GM18505 (cell line): ENCODE measurements around the gene CGNL1.

Experiments used
- ATAC-seq: cut with Tn5 transposase; IDR thresholded peaks from one replicate; pipeline ENCODE4 v1.9.1; 2021; ENCODE audit not compliant: unreplicated experiment
- POLR2A ChIP-seq: IDR thresholded peaks from 4 replicates; pipeline ENCODE4 v1.6.1; 2011; ENCODE audit warnings: borderline replicate concordance; ENCODE audit not compliant: insufficient read depth, insufficient read length; ENCODE audit errors: extremely low read depth

The CGNL1 gene

DNA sequence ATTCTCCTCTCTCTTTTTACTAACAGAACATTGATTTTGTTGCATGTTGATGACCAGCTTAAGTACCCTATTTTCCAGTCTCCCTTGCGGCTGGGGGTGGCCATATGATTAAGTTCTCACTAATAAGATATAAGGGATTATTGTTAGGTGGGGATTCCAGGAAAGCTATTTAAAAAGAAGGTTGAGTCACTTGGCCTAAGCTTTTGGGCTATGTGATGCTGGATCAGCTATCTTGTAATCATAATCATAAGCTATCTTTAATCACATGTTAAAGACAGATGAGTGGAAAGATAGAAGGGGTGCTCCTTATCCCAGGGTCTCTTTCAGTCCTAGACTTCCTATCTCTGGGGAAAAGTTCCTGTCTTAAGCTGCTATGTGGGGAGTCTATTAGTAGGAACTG lies 59.9 kb downstream of the CGNL1 start:
- TF ChIP-seq POLR2A = no peak
- no peak for ATAC-seq

DNA sequence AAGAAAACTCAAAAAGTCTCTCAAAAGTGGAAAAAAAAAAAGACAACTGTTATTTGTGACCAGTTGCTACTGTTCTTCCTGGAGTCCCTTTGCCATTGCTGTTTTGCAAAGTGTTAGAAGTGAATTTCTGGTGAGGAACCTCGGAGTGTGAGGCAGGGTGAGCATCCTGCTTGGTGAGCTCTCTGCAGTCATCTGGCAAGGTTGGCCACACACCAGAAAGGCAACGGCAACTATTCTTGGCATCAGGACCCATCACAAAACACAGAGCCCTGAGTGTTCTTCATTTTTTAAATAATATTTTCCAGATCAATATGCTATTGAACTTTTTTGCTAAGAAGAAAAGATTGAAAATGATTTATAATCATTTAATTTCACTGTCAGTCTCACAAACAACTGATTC lies 60.7 kb downstream of the CGNL1 start:
- ATAC-seq = no peak
- TF ChIP-seq POLR2A = no peak

DNA sequence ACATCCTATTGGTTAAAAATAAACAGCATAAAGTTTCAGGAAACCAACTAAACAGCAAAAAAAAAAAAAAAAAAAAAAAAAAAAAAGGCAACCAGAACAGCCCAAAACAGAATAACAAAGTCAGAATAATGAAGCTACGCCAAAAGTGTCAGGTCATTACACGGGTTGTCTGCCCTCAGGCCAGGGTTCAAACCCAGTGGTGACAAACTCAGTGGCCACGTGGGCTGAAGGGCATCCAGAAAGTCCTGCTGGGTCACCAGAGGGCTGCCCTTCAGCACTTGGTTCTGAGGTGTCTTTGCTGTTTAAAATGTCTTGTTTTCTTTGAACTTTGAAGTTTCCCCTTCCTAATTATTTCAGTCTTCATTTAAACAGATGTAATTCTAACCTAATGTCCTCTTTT lies 61.3 kb downstream of the CGNL1 start:
- no peak for ATAC-seq
- TF ChIP-seq POLR2A = no peak

DNA sequence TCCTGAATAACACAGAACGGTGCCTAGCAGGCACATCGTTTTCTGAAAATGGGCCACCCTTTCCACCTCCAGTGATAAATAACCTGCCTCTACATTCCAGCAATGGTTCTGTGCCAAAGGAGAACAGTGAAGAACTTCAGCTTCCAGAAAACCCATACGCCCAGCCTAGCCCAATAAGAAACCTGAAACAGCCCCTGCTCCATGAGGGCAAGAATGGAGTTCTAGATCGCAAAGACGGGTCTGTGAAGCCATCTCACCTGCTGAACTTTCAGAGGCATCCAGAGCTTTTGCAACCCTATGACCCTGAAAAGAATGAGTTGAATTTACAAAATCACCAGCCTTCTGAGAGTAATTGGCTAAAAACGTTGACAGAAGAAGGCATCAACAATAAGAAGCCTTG lies 61.9 kb downstream of the CGNL1 start:
- no peak for ATAC-seq
- no peak for TF ChIP-seq POLR2A

DNA sequence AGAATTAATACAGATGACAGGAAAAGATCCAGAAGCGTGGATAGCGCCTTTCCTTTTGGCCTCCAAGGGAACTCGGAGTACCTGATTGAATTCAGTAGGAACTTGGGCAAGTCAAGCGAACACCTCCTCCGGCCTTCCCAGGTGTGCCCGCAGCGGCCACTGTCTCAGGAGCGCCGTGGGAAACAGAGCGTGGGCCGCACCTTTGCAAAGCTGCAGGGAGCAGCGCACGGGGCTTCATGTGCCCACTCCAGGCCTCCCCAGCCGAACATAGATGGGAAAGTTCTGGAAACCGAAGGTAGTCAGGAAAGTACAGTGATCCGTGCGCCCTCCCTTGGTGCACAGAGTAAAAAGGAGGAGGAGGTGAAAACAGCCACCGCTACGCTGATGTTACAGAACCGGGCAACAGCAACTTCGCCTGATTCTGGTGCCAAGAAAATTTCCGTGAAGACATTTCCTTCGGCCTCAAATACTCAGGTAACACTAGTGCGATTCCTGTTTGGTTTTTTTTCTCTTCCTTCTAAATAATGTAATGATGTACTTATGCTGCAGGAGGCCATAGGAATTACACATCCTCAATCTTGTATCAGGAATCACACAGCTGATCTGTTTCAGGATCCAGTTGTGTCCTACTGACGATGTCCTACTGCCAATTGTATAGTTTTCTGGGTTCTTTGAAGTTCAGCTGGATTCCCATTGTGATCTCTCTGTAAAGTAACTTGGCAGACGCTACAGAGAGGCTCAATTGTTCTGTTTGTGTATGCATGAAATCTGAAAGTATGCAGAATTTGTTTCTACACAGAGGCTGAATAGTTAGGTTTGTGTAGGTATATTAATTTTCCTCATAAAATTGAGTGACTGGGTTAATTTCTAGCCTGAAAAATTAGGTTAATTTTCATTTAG lies 63.1 kb downstream of the CGNL1 start:
- no peak for ATAC-seq
- no peak for TF ChIP-seq POLR2A

DNA sequence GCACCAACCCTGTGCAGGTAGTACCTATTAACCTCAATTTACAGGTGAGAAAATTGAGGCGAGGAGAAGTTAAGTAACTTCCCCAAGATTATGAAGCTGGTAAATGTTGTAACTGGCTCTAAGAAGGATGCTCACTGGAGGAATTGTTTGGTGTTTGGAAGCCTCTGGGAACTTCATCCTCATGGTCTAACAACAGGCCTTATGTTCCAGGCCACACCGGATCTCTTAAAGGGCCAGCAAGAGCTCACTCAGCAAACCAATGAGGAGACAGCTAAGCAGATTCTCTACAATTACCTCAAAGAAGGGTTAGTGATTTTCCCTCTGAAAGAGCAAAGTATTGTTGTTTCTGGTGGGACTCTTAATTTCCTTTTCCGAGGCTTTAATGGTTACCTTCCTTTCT lies 63.9 kb downstream of the CGNL1 start:
- TF ChIP-seq POLR2A = no peak
- no peak for ATAC-seq

DNA sequence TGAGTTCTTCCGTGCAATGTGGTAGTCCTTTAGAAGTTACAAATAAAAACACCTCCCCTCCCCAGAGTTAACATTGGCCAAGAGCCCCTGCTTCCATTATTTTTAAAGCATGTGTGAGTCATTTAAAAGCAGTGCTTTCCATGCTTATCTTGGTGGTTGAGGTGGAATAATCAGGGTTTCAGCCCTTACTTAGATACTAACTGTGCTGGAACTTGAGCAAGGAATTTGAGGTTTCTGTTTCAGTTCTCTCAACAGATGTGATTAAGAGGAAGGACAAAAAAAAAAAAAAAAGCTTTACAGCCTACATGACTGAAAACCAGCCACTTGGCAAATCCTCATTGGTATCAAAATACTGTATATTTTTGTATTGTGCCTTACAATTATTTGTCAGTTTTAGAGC lies 64.5 kb downstream of the CGNL1 start:
- no peak for ATAC-seq
- no peak for TF ChIP-seq POLR2A

DNA sequence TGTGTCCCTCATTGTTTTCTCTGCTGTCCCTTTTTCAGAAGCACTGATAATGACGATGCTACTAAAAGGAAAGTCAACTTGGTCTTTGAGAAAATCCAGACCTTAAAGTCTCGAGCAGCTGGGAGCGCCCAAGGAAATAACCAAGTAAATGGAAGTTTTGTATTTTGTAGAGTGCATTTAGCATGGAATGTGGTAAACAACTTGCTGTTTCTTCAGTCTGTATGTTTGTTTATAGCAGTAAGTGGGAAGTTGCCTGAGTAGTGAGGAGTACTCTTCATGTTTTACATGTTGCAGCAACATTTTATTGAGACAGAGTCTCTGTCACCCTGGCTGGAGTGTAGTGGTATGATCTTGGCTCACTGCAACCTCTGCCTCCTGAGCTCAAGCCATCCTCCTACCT lies 66.0 kb downstream of the CGNL1 start:
- ATAC-seq = no peak
- no peak for TF ChIP-seq POLR2A

DNA sequence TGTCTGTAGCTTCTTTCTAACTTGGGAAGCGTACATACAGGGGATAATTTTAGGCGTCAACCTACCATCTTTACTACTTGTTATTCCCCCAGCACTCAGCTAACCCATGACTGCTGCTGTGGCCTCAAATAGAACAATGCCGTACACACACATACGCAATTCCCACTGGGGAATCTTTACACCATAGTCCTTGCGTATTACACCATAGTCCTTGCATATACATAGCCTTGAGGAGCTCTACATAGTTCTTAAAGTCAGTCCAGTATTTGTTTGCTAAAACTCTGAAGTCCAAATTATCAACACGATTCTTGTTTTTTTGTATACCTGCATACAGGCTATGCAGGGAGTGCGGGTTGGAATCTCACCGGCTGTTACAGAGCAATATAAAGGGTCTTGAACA lies 67.2 kb downstream of the CGNL1 start:
- no peak for ATAC-seq
- TF ChIP-seq POLR2A = no peak

DNA sequence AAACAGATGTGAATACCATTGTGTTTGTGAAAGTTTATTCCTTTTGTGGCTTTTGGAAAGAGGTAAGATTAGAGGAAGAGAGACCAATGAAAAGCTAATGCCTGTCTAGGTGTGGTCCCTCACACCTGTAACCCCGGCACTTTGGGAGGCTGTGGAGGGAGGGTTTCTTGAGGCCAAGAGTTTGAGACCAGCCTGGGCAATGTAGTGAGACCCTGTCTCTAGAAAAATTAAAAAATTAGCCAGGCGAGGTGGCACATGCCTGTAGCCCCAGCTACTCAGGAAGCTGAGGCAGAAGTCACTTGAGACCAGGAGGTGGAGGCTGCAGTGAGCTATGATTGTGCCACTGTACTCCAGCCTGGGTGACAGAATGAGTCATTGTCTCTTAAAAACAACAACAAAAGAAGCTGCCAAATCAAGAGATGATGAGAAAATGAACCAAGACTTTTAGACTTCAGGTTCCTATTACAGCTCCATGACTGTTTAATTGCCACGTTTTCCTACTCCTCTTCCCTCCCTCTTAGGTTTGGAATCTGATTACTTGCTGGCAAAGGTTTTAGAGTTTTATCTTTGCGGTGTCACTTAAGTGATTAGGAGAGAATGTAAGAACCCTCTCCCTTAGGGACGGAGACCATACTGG lies 68.7 kb downstream of the CGNL1 start:
- ATAC-seq = no peak
- TF ChIP-seq POLR2A = no peak

DNA sequence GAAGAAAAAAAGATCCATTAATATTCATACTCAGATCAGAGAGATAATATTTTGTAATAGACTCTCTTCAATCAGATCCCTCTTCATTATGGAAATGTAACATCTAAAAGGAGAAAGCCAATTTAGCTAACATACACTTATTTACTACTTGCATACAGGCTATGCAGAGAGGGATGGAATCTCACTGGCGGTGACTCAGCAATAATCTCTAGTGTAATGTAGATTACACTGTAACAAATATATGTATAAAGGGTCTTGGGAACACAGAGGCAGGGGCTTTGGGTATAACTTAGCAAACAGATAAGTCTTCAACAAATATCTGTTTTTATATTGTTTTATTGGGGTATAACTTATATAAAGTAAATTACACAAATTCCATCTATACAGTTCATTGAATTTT lies 69.6 kb downstream of the CGNL1 start:
- no peak for ATAC-seq
- TF ChIP-seq POLR2A = no peak

DNA sequence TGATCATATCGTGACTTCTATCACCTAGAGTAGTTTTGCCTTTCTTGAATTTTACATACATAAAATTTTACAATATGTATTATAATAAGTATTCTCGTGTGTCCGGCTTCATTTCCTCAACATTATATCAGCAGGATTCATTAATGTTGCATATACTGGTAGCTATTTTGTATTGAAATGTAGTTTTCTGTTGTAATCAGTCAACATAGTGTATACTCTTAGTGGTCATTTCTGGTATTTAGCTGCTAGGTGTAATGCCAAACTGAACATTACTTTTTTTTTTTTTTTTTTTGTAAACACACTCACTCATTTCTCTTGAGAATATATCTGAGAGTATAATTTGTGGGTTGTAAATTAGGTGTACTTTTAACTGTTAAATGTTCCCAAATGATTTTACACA lies 70.1 kb downstream of the CGNL1 start:
- TF ChIP-seq POLR2A = no peak
- no peak for ATAC-seq

DNA sequence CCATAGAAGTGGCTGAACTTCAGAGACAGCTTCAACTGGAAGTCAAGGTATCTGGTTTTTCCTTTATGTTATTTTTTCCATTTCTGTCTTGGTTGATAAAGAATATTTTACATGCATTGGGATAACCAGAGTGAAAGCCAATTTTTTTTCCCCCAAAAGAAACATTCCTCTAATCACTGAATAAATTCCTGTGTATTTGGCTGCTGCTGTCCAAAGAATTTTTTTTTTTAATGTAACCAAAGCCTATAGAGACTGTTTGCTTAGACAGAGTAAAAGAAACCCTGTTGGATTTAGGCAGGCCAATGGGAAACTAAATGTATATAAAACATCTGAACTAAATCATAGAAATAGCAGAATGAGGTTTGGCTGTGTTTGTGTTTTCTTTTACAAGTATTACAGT lies 75.2 kb downstream of the CGNL1 start:
- no peak for TF ChIP-seq POLR2A
- ATAC-seq = no peak

DNA sequence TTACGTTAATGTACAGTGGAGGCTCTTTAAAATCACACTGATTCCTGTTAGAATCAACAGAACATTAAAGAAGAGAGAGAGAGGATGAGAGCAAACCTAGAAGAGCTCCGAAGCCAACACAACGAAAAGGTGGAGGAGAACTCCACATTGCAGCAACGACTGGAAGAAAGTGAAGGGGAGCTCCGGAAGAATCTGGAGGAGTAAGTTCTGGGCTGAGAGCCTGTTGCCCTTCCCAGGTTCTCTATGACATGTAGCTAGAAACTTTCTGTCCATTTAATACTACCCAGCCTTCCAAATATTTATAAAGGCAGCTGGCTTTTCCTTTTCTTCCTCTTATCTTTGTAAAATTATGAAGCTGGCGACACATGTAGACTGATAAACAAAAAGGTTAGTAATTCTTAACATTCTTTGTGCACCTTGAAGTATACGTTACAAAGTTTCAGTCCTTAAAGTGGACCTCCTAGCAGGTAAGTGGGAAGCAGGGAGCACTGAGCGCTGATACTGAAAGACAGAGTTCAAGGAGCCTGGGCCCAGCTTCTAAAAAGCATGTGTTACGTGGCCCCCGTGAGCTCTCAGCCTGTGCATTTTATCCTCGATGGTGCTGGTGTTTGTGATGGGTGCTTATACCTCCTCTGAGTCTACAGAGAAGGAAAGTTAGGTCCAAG lies 75.9 kb downstream of the CGNL1 start:
- no peak for ATAC-seq
- no peak for TF ChIP-seq POLR2A
